ENCODE measurements around the gene RCAN2.
"Not testable (repeated sequence)": the region's sequence is repeated elsewhere in the genome, so short reads cannot be mapped to it uniquely, and the experiment has no call there.

Gene RCAN2

DNA sequence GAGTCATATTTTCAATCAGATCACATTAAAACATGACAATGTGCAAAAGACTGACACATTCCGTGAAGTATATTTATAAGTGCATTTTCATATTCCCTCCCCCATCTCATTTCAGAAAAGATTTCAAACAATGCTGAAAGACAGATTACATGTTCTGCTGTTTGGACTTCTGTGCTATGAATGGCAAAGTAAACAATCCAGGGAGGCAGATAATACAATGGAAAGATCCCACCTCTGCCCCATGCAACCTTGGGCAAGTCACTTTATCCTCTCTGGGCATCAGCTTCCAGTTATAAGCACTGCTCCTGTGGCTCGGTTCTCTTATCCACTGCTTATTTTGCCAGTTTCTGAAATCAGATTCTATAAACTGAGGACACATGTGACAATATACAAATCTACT lies 110.2 kb downstream of the RCAN2 start:
- no peak for DNase-seq

DNA sequence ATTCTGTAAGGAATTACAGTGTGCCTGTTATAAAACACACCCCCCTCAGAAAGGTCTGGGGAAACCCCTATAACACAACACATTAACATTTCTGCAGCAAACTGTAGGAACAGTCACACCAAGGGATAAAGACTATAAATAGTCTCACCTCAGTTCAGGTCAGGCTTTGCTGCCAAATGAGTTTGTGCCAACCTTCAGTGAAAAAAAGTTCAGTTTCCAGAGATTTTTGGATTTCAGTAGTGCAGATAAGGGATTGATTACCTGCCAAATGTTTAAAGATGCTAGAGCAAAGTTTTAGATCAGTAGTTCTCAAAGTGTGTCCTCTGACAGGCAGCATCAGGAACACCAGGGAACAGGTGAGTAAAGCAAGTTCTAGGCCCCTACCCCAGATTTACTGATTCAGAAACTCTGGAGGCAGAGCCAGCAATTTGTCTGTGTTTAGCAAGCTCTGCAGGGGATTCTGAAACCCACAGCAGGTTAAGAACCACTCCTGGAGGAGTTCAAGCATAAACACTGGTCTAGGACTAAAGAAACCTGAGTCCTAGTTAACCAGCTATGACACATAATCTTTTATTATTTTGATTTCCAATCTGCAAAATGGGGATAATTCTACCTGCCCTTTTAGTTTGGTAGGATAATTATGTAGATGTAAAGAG lies 111.0 kb downstream of the RCAN2 start:
- no peak for DNase-seq

DNA sequence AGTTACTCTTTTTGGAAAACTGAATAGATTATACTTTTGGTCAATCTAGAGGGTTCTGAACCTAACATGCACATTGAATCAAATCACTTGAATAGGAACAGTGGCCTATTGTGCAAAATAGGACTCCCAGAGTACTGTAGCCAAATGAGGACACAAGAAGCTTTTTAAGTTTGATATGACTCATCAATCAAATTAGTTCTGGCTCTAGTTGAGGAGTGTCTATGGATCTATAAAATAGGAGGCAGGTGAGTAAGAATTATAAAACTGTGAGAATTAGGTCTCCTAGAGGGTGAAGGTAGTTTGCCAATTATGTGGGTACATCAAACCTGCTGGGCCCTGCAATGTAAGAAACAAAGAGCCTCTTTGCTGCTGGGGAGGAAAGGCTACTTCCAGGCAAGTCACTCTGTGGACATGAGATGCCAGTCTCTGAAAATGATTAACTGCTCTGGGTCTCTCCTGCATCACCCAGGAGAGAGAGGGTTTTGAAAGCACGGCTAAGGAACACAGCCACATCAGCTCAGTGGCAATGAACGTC lies 112.3 kb downstream of the RCAN2 start:
- DNase-seq, result no peak

DNA sequence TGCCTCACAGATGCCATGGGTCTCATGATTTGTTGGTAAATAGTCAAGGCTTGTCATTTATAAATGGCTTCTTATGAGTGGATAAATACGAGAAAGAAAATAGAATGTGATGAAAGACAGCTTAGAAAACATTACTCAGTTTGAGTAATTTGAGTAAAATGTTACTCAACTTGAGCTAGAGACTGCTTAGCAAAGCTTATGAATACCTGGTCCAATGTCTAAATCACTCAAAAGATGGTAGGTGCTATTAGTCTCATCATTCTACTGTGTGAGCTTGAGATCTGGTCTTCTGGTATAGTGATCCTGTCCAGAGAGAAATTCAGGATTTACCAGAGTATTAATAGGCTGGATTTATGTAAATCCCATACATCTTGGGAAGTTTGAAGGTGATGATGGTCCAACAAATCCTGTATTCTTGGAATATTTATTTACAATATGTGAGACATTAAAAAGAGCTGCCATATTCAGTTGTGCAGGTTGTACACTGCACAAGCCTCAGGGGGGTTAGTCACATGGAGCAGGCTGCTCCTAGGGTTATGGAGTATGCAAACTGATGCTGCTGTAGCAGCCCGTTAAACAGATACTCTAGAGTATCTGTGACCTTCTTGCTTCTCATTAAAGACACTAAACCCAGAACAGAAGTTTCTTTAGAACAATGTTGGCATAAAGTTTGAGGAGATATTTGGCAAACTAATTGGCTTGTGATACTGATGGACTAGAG lies 112.9 kb downstream of the RCAN2 start:
- no peak for DNase-seq

DNA sequence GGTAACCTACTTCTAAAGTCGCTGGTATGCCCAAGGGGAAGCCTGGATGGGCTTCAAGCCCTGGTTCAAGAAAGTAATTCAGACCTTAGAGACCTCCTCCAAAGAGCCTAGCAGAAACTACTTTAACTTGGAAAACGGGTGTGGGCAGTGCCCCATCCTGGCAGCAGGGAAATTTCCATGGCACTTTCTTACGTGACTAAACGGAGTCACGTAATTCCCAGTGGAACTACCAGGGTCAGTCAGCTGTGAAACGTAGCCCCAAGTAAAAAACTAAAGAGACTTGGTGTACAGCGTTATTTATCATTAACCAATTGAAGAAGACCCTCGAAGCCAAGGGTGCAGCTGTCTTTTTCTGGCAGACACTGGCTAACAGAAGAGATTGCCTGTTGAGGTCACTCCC lies 114.0 kb downstream of the RCAN2 start:
- no peak for DNase-seq

DNA sequence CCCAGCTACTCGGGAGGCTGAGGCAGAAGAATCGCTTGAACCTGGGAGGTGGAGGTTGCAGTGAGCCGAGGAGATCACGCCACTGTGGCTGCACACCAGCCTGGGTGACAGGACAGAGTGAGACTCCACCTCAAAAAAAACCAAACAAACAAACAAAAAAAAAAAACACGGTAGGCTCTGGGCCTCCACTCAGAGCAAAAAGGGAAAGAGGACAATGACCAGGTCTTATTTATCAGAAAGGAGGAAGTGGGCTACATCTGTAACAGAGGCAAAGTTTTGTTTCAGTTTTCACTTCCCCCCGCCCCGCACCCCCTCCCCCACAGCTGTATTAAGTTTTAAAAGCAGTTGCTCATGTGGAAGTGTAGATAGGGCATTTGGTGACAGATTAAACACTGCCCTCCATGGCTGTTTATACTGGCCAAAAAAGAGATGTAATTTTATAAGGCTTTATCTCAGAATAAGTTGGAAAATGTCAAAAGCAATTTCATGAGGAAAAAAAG lies 114.6 kb downstream of the RCAN2 start:
- no peak for DNase-seq

DNA sequence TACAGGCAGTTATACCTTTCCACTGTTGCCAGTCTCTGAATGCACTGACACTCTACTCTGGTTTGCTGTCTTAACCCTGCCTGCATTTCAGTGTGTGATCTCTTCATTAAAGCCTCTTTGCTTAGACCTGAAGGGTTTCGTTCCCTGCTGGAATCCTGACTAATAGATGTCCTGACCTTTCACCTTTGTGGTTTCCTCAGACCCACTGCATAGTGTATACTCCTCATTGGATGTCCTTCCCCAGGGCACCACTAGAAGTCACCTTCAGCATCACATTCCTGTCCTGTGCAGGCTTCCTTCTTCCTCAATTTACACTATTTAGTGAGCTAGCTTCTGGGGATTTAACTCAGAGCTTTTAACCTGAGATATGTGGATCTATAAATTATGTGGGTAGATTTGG lies 120.6 kb downstream of the RCAN2 start:
- no peak for DNase-seq

DNA sequence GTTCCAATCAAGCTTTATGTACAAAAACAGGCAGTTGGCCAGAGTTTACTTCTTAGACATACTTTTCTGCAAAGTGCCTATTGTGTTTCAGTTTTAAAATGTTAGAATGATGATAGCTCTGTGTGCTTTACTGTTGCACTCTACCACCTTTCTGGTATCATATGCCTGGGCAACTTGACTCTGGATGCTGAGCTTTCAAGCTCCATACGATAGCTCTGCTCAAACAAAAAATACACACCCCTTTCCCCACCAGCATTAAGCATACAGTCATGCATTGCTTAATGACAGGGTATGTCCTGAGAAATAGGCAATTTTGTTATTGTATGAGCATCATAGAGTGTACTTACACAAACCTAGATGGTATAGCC lies 123.1 kb downstream of the RCAN2 start:
- no peak for DNase-seq

DNA sequence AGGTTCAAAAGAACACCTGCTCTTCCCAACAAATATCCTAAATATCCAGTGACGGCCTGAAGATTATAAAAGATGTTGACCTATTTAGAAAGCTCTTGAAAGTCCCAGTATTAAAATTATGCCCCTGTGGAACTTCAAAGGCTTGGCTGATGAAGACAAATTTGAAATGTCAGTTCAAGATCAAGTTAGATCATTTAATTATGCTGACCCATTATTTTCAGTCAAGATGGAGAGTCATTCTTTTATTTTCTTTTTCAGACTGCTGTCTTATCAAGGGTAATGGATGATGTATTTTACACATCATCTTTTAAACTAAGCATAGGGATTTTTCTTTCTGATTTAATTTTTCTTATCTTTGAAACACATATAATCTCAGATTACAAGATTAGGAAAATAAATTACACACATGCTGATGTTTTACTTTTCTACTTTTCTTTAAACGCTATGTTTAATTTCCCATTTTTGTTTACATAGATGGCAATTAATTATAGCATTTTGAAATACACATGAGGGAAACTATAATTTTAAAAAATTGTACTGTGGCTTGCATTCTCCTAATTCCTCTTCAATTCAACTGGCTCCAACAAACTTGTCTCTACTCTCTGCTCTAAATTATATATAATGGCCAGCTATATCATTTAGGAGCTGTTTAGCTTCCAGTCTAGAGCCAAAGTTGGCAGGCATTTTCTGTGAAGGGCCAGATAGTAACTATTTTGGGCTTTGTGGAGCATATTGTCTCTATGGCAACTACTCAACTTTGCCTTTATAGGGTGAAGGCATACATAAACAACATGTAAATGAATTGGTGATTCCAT lies 123.7 kb downstream of the RCAN2 start:
- no peak for DNase-seq

DNA sequence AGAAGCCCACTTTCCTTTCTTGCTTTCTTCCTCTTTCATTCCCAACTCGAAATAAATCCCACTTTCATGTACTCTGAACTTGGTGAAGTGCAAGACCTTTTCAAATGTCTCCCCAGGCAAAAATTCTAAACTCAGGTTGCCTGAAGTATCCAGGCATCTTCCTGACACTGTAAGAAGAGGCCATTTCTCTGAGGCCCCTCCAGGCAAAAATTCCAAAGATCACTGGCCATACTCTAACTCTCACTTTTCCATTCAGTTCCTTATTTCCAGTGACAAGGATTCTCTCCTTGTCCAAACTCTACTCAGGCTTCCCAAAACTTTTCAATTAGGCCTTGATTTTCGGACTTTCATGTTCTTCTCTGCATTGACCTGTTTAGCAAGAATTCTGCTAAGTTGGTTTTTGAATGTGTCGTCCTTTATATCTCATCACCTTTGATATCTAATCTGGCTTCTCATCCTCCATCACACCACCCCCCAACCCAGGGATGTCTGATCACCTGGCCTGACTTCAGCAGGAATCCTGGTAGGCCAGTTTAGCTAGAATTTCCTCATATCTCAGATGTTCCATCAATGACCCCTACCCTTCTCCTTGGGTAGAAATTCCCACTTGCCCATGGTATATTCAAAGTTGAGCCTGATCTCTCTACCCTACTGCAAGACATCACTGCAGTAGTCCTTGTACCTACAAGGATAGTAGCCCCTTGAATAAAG lies 124.9 kb downstream of the RCAN2 start:
- no peak for DNase-seq

DNA sequence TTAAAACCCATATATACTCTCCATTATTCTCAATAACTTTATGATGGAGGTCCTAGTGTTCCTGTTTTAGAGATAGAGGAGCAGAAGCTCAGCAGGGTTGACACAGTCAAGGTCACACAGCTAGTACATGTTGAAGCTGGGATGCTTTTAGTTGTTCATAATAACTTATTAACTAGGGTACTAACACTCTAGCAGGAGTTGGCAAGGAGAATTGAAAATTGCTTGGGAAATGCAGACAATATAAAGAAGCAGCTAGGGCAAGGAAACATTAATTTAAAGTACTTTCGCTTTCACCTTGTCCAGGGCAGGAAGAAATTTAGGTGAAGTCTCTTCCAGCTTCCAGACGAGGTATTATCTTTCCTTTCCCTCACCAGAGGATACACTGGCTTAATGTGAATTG lies 133.7 kb downstream of the RCAN2 start:
- no peak for DNase-seq

DNA sequence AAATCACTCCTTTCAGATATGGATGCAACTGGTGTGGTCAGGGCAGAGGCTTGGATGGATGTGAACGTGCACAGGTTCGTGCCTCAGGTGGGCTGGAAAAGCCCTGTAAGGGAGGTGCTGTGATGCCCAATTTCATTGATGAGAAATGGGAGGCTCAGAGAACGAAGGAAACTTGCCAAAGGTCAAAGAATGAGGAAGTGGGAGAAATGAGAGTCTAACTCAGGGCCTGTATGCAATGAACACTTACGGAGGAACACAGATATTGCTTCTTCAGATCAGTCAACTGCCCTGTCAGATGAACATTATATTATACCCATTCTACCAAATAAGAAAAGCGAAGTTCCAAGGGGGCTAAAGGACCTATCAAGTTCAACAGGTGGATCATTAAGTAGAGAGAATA lies 134.7 kb downstream of the RCAN2 start:
- no peak for DNase-seq

DNA sequence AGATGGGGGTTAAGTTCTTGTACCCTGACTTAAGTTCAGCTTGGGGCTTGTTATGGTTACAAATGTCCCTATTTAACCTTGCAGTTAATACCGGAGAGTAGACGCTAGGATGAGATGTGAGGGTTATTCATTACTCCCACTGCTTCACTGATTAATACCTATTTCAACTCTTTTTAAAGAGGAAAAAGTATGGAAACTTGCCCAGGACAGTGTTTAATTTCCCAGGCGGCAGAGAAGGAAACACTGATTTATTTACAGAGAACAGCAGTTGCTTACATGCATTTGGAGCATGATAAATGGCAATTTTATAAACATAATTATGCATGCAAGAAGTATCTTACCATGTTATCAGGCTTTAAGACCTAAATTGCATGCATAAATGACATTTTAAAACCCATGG lies 137.7 kb downstream of the RCAN2 start:
- no peak for DNase-seq

DNA sequence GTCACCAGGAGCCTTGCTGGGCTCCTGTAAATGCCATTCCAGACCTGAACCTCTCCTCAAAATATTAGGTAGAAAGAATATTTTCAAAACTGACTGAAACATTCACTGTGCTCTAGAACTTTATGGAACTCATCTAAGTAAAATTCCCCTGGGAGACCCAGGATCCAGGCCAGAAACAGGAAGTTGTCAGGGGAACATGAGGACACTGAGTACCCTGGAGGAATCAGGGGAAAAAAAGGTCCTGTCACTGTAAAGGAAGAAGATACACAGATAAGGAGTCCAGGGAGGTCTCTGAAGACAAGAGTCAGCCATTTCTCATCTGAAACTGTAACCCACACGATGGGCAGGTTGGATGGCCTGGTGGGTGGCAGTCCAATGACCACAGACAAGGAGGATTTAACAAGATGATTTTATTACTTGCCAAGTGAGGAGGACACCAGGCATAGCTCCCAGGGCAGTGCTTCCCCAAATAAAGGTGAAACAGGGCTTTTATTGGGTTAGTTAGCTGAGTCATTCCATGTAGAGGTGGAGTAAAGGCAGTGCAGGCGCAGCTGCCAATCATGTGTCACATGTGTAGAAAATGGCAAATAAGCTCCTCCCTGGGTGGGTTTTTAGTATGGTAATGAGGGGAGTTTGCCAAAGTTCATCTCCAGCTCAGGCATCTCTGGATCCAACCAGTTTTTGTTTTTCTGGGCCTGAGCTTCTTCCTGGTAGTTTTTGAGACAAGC lies 138.5 kb downstream of the RCAN2 start:
- no peak for DNase-seq

DNA sequence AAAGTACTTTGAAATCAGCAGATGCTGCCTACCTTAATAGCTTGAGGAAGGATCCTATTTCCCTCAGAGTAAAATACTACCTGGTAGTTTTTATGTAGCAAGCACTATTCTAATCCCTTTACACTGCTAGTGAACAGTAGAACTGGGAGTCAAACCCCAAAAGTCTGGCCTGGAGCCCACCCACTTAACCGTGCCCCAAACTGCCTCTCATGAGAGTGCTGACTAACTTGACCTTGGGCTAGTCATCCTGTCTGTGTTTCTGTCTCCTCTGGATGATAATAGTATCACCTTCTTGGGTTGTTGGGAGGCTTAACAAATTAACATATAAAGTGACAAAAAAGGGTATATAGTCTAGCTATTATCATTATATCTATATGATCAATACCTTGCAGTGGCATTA lies 140.5 kb downstream of the RCAN2 start:
- no peak for DNase-seq

DNA sequence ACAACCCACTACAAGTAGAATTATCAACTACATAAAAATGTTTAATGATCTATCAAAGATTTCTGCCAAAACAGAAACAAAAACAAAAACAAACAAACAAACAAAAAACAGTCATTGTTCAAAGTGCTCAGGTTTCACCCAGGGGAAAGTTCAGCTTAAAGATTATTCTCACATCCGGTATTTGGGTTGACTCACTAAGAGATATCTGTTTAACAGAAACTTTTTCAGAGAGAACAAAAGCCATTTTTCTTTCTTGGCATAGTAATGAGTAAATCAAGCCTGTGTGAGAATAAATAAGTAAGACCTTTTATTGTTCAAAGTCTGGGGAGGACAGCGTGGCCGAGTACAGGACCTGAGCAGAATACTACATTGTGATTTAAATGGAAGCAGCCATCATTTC lies 143.6 kb downstream of the RCAN2 start:
- no peak for DNase-seq

DNA sequence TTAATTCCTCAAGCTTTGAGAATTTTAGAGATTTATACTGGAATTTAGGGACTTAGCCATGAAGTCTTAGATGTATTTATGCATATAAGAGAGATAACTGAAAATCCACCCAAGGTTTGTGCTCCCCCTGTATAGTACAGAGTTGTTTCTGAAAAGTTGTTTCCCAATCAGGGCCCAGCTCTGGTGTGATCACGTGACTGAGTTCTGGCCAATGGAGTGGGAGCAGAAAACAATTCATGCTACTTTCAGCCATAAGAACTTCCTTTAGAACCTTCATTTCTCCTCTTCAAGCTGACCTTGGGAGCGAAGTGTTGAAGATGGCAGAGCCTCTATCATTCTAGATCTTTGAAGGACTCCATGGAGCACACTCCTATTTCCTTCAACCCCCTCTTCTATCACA lies 151.0 kb downstream of the RCAN2 start:
- DNase-seq, result no peak

DNA sequence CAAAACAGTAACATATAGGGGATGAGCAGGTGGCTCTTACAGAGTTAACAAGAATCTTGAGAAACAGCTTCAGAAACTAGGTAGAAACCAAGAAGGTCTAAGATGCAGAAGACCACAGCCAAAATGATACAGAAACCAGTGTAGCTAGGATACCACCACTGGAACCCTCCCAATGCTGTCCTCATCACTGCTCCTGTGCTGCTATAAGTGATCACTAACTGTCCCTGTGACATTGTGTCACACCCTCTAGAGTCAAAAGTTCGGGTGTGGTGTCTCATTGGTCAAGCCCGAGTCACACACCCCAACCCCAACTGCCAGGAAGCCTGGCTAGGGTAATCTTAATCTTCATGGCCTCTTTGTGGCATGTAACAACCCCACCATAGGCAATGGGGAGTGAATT lies 153.1 kb downstream of the RCAN2 start:
- DNase-seq, result no peak

DNA sequence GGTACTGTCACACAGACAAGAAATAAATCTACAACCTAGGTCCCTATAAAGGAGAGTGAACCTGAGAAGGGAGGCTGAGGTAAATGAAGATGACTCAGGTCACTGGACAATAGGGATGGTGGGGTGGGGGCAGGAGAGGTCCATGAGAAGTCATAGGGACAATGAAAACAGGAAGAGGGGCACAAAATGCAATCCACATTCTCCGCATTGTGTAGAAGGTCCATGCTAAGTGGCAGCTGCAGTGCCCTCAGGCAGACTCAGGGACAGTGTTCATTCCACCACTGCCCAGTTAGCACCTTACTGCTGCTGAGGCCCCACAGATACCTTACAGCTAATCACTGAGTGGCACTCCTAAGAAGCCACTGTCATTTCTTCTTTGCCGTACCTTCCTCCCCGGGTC lies 156.8 kb downstream of the RCAN2 start:
- DNase-seq, result no peak

DNA sequence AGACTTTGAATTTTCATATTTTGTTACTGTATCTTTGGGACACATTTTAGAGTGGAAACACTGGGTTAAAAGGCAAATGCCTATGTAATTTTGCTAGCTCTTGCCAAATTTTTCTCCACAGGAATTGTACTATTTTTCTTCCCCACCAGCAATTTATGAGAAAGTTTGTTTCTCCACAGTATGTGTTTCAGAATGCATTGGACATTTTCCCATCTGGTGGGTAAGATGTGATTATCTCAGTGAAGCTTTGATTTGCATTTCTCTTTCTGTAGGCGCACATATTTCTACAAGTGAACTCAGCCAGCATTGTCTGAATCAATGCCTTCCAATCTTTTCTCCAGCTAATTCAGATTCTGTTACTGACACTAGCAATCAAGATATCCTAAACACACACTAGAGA lies 157.8 kb downstream of the RCAN2 start:
- no peak for DNase-seq

DNA sequence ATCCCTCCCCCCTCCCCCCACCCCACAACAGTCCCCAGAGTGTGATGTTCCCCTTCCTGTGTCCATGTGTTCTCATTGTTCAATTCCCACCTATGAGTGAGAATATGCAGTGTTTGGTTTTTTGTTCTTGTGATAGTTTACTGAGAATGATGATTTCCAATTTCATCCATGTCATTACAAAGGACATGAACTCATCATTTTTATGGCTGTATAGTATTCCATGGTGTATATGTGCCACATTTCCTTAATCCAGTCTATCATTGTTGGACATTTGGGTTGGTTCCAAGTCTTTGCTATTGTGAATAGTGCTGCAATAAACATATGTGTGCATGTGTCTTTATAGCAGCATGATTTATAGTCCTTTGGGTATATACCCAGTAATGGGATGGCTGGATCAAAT lies 158.8 kb downstream of the RCAN2 start:
- DNase-seq, result not testable (repeated sequence)

DNA sequence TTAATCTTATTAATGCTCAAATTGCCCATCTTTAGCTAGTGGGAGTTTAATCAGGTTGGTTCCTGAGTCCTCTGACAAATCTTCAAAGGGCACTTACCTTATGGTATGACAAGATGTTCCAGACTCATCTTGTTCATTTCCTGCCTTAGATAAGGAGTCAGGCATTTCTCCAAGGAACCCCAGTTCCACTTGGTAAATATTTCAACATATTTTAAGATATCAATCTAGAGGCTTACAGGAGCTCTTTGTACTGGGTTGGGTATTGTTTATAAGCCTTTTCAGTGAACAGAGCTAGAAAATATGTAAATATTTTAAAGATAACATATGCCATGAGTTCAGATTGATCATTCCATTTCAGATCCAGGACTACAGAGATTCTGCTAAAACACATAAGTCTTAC lies 159.8 kb downstream of the RCAN2 start:
- no peak for DNase-seq
